ENCODE results near the gene FBXO28.

Gene FBXO28

GRCh38 chr1:224095867-224096266 is 18.0 kb upstream of the FBXO28 start:
- no peak for DNase-seq

- DNase-seq, result no peak
Measured at GRCh38 chr1:224096773-224097172, 17.1 kb upstream of the FBXO28 start.

GRCh38 chr1:224098007-224098406 is 15.9 kb upstream of the FBXO28 start:
- DNase-seq, result no peak

GRCh38 chr1:224106568-224107281 is 7.2 kb upstream of the FBXO28 start:
- no peak for DNase-seq

GRCh38 chr1:224107282-224107625 is 6.7 kb upstream of the FBXO28 start:
- DNase-seq, result no peak

GRCh38 chr1:224108991-224109390 is 4.9 kb upstream of the FBXO28 start:
- DNase-seq, result no peak

- no peak for DNase-seq
Measured at GRCh38 chr1:224109981-224110380, 3.9 kb upstream of the FBXO28 start.

GRCh38 chr1:224113005-224113404 is 906 bp upstream of the FBXO28 start:
- no peak for DNase-seq

GRCh38 chr1:224113545-224113917 is 380 bp upstream of the FBXO28 start:
- DNase-seq, result no peak

- no peak for DNase-seq
Measured at GRCh38 chr1:224114787-224115175, 870 bp downstream of the FBXO28 start.

- DNase-seq, result peak; percentile 56
Measured at GRCh38 chr1:224116131-224116530, 2.2 kb downstream of the FBXO28 start.

- DNase-seq, result no peak
Measured at GRCh38 chr1:224118688-224119087, 4.8 kb downstream of the FBXO28 start.

- no peak for DNase-seq
Measured at GRCh38 chr1:224123136-224123535, 9.2 kb downstream of the FBXO28 start.

GRCh38 chr1:224124220-224124619 is 10.3 kb downstream of the FBXO28 start:
- no peak for DNase-seq

- no peak for DNase-seq
Measured at GRCh38 chr1:224127925-224128819, 14.3 kb downstream of the FBXO28 start.

- DNase-seq, result no peak
Measured at GRCh38 chr1:224131253-224131652, 17.3 kb downstream of the FBXO28 start.

GRCh38 chr1:224132901-224133300 is 19.0 kb downstream of the FBXO28 start:
- DNase-seq, result no peak

- DNase-seq, result no peak
Measured at GRCh38 chr1:224133741-224134299, 19.9 kb downstream of the FBXO28 start.

GRCh38 chr1:224137518-224137917 is 23.6 kb downstream of the FBXO28 start:
- DNase-seq, result no peak

GRCh38 chr1:224138198-224138597 is 24.3 kb downstream of the FBXO28 start:
- DNase-seq, result no peak

GRCh38 chr1:224141693-224142092 is 27.8 kb downstream of the FBXO28 start:
- DNase-seq, result no peak

GRCh38 chr1:224149709-224150108 is 35.8 kb downstream of the FBXO28 start:
- DNase-seq, result no peak

- DNase-seq, result no peak
Measured at GRCh38 chr1:224151117-224151516, 37.2 kb downstream of the FBXO28 start.

GRCh38 chr1:224157316-224157715 is 43.4 kb downstream of the FBXO28 start:
- no peak for DNase-seq
